Mucosa of gallbladder (tissue), 1 donor: ENCODE data around the gene ALOX15. TPM values are rescaled to one million over a fixed set of nuclear protein-coding genes. Genes with fewer than 3 reads are reported as not detected.
"Not testable (repeated sequence)": the region's sequence is repeated elsewhere in the genome, so short reads cannot be mapped to it uniquely, and the experiment has no call there.

Source experiments
- DNase-seq: peaks from one replicate; pipeline ENCODE4 v3.0.0-alpha.2; 2020; ENCODE audit warnings: low spot score
- total RNA-seq: library from RNA; stranded (reverse); gene quantifications from one replicate; pipeline ENCODE4 v1.2.1, GENCODE V29; 2021
- donor health status: DM: no; HTN: no; CAD: no.

Gene ALOX15
- total RNA-seq, 1 donor from 2014 or later, result 0.49 TPM

DNA sequence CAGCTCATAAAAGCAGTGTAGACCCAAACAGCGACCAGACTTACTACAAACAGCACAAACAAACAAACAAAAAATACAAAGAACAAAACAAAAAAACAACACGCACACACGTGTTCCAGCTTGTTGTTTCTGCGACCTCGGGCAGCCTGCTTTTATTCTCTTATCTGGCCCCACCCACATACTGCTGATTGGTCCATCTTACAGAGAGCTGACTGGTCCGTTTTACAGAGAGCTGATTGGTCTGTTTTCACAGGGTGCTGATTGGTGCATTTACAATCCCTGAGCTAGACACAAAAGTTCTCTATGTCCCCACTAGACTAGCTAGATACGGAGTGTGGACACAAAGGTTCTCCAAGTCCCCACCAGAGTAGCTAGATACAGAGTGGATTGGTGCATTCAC lies 14.5 kb upstream of the ALOX15 start:
- DNase-seq, result not testable (repeated sequence)

DNA sequence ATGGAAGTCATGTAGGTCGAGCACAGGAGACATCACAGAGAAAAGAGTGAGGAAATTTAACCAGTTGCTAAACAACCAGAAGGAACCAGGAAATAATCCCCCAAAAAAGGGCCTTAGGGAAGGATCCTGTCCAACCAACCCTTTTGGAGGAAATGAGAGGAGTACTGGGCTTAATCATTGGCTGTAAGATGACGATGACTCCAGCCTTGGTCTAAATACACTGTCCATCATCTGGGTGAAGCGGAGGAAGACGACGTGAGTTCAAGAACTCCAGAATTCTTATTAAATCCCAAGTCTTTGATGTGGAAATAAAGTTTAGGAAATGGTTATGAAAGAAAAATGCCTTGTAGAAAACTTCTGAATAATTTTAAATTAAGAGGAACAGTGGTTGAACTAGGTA lies 11.5 kb upstream of the ALOX15 start:
- no peak for DNase-seq

DNA sequence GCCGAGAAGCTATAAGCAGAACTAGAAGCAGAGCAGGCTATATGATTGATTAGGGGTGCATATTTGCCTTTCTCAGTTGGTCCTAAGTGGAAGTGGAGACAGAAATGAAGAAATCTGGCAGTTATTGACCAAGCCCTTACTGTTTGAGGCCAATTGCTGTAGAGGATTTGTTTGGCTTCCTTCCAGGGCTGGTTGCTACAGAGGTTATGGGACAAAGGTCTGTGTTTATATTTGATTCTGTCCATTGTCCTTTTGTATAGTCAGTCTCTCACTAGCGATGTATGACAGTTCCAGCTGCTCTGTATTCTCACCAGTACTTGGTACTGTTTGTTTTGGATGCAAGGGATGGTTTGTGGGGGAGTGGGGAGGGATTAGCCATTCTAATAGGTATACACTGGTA lies 7.3 kb upstream of the ALOX15 start:
- peak; percentile 60 for DNase-seq

DNA sequence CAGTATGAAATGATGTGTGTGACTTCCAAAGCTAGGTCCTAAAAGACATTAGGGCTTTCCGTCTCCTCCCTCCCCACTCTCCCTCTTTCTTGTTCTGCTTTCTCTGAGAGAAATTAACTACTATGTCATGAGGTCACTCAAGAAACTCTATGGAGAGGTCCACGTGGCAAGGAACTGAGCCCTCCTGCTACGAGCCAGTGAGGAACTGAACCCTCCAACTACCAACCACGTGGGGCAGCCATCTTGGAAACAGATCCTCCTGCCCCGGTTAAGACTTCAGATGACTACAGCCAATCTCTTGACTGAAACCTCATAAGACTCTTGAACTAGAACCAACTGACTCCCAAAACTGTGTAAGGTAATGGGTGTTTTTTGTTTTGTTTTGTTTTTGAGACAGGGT lies 4.2 kb upstream of the ALOX15 start:
- DNase-seq, result no peak

DNA sequence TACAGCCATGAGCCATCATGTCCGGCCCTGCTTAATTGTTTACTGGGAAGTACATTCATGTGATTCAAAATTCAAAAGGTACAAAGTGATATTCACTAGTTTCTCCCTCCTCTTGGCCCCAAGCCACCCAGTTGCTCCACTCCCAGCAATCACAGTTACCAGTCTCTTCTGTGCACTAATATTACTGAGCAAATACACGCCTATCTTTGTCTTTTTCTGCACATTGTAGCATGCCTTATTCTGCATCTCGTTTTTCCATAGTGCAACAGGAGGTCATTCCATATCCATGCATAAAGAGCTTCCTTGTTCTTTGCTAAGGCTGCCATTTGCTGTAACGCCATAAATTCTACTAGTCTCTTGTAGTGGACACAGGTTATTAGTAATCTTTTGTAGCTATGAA lies 2.2 kb upstream of the ALOX15 start:
- DNase-seq, result peak; percentile 34

DNA sequence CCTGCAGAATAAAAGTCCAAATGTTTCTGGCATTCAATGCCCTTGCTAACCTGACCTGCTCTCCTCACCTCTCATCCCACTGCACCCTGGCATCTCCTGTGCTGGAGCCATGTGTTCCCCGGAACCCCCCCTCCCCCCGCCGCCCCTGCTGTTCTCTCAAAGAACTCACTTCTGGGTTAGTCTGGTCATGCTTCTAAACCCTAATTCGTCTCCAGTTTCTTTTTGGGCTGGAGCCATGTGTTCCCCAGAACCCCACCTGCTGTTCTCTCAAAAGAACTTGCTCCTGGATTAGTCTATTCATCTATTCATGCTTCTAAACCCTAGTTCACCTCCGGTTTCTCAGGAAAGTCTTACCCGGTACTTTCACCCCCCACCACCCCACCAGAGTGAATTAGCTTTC lies 808 bp upstream of the ALOX15 start:
- no peak for DNase-seq

DNA sequence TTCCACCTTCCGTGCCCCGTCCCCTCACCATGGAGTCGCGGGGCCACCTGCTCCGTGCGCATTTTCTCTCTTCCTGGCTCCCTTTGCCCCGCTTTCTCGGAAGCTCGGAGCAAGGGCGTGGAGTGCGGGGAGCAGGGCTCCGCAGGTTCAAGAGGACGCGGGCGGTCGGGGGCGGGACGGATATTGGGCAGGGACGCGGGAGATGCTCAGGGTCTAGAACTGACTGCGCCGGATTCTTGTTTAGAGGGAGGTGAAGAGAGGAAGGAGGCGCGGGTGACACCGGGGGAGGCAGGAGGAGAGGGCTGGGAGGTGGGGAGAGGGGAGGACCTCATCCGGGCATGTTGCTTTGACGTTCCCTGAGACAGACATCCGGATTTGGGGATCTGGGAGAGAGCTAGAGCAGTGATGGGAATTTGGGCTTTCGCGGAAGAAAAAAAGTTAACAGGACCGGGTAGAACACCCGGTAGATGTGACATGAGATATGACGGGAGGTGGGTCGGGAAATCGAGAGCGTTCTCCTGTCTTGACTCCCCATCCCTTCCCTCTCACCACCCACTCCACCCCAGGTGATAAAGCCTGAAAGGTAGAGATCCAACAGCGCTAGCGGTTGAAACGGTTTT lies 799 bp downstream of the ALOX15 start:
- not testable (repeated sequence) for DNase-seq

DNA sequence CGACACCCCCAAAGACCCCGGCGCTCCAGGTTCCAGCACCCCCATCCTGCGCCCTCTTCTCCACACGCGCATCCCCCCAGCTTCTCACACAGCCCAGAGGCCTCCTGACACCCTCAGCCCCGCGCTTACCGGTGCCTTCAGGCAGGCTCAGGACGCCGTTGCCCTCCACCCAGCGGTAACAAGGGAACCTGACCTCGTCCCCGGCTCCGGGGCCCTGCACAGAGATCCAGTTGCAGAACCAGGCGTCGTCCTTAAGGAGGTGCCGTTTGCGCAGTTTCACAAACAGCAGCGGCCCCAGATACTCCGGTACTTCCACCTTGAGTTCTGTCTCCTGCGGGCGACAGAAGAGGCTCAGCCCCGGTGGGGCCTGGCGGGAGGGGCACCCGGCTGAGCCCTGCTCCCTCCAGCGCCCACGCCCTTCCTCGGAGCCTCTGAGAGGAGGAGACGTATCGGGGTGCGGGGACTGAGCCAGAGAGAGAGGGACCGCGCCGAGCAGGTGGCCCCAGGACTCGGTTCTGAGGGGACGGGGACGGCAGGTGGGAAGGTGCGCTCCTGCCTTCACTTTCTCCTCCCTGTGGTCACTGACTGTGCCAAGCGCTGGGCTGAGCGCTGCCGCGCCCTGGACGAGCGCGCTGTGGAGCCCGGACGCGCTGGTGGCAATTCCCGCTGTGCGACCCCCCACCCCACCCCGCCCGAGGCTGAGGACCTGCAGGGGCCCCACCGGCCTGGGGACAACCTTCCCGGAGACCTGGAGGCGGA lies 2.0 kb downstream of the ALOX15 start:
- not testable (repeated sequence) for DNase-seq

DNA sequence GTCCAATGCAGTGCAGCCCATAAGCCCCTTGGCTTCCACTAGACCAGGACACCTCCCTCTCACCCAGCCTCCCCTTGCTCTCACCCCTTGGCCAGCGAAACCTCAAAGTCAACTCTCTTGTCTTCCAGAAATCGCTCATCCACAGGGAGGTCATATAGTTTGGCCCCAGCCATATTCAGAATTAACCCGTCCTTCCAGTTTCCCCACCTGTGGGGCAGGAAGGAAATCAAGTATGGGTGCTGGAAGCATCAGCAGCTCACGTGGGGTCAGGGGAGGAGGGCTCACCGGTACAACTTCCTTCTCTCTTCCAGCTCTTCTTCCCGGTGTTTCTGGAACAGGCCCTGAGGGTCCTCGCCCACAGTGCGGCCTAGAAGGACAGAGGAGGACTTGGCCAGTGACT lies 2.7 kb downstream of the ALOX15 start:
- not testable (repeated sequence) for DNase-seq

DNA sequence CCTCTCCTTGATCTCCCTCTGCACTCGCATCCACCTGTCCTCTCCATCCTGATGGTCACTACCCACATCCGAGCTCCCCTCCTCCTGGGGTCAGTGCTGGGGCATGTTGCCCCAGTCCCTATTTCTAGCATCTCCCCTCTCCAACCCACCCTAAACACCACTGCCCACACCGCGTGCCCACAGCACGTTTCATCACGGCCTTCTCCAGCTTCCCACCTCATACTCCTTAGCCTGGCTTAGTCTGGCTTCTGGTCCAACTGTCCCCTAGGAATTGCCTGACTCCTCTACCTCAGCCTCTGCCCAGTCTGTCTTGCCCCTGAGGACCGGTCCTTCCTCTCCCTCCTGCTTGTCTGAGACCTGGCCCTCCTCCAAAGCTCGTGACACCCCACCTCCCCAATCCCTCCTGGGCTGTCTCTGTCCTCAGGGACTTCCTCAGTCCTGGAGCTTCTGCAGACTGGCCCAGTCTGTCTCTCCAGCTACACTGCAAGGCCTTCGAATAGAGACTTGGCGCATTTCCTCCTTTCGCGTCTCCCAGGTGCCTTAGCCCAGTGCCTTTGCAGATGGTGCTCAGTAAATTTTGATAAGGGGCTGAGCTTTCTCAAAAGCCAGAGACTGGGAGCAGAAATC lies 4.9 kb downstream of the ALOX15 start:
- DNase-seq, result no peak

DNA sequence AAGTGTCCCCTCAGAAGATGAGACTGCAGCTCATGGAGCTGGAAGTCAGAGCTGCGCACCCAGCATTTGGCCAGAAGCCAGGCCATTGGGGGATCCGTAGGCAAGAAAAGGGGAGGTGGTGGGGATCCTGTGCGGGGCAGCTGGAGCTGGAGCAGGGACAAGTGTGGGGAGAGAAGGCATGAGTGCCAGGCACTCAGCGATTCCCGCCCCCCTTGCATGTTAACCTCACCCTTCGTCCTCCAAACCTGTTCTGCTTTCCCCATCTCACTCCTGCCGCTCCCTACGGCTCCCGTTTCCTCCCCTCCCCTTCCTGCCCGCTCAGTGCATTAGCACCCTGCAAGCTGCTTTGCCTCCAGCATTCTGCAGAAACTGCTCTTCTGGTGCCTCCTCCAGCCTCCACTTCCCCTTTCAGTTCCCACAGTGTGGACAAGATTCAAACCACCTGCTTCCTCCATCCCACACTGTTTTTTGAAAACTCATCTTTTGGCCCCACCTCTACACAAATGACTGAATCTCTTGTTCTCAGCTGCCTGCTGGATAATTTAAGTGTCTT lies 5.6 kb downstream of the ALOX15 start:
- DNase-seq, result no peak

DNA sequence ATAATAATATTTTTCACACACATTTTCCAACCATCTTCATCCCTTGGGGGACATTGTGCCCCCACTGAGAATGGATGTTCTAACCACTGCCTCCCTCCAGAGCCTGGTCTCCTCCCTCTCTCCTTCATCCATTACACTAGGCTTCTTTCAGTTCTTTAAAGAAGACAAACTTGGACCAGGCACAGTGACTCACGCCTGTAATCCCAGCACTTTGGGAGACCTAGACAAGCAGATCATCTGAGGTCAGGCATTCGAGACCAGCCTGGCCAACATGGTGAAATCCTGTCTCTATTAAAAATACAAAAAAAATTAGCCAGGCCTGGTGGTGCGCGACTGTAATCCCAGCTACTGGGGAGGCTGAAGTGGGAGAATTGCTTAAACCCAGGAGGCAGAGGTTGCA lies 6.5 kb downstream of the ALOX15 start:
- no peak for DNase-seq

DNA sequence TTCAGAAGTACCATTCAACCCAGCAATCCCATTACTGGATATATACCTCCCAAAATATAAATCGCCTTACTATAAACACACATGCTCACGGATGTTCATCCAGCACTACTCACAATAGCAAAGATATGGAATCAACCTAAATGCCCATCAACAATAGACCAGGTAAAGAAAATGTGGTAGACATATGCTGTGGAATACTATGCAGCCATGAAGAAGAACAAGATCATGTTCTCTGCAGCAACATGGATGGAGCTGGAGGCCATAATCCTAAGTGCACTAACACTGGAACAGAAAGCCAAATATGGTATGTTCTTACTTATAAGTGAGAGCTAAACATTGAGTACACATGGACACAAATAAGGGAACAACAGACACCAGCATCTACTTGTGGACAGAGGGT lies 7.8 kb downstream of the ALOX15 start:
- DNase-seq, result no peak

DNA sequence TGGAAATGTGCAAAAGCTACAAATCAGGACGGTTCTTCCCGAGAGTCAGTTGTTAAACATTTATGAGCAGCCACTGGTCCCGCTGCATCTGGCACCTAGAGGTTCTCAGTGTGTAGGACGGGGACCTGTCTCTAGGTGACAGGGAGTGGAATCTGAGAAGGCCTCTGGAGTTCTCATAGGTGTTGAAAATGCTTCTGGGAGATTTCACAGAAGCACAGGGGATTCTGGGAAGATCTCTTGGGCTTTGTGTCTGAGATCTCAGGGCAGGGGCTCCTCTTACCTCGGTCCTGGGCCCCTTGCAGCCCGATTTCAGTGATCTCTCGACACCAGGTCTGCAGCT lies 8.9 kb downstream of the ALOX15 start:
- no peak for DNase-seq

DNA sequence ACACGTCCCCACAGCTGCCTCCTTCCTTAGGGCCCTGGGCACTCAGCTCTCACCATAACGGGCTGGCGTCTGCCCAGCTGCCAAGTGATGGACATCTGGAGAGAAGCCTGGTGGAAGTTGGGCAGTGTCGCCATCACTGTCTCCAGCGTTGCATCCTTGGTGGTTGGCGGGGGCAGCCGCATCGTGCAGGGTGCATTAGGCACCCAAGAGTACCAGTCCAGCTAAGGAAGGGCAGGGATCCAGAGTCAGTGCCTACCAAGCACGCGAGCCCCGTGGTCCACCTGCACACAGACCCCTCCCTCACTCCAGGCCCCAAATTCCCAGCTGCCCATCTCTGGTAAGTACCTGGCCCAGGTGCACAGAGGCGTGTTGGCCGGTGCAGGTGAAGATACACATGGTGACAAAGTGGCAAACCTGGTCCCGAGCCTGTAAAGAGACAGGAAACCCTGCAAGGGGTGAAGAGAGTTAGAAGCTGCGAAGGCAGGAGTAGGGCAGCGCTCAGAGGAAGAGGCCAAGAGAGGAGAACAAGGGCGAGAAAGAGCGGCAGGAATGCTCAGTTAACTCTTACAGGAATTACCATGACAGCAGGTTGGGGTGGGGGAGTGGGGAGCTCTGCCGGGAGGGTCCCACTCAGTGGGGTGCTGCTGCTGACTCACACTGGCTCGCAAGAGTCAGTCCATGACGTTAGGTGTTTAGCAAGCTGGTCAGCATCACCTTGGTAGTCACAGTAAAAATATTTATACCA lies 9.5 kb downstream of the ALOX15 start:
- no peak for DNase-seq

DNA sequence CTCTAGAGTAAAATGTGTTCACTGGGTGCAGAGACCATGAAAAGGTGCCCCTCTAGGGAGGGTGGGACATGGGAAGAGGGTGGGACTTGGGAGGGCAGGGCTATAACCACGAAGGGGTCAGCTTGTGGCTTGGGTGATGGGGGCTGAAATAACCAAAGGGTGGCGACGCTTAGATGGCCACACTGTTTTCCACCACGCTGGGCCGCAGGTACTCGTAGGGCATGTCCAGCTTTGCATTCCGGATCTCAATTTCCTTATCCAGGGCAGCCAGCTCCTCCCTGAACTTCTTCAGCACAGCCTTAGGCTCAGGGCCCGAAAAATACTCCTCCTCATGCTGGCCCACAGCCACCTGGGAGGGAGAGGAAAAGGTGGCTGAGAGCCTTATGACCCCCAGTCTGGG lies 10.0 kb downstream of the ALOX15 start:
- no peak for DNase-seq

DNA sequence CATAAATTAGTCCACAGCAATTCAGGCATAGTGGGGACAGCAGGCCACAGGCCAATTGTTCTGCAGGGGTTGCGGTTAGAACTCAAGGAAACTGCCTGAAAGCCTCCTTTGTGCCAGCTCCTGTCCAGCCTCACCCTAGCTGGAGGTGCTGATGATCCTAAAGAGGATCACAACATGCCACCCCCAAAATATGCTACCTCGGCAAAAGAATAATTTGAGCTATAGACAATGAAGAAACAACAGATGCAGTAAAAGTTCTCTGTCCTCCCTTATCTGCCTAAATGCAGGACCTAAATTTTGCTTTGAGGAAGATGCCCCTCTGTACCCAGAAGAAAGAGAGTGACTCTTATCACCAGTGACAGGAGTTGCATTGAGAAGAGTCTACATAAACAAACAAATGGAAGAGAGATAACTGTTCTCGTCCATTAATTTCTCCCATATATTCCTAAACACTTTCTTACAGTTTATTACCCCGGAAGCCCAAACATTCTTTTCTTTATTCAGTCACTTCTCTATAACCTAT lies 14.7 kb downstream of the ALOX15 start:
- DNase-seq, result no peak

DNA sequence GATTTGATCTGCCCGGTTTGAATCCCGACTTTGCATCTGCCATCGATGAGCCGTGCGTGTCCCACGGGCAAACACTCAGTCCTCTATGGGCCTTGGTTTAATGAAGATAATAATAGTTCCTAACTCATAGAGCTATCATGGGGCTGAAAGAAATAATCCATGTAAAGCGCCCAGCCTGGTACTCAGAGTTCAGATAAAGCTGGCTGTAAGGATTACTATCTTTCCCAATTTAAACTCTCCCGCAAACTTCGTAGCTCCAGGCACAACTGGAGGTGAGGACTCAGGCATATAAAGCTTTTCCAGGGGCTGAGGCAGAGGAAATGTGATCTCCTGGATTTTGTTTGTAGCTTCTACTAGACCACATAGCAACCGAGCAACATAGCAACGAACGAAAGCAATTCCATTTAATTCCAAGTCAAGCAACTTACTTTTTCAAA lies 16.3 kb downstream of the ALOX15 start:
- DNase-seq, result no peak

DNA sequence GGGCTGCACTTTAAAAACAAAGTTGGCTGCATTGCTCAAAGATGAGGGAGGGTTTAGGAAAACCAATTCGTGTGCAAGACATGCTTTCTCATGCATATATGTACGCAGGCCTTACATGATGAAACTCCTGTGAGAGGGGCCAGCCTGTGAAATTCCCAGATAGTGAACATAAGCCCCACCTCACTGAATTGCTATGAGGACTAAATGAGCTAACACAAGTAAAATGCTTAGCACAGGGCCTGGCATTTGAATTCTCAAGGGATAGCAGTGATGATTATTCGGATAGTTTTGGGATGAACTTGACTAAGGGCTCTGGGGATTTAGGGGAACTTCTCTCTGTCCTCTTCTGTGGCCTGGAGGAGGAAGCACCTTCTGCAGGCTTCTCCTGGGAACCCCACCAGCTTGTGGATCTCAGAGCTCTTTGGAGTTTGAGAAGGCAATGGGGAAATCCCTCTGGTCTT lies 17.0 kb downstream of the ALOX15 start:
- DNase-seq, result not testable (repeated sequence)

DNA sequence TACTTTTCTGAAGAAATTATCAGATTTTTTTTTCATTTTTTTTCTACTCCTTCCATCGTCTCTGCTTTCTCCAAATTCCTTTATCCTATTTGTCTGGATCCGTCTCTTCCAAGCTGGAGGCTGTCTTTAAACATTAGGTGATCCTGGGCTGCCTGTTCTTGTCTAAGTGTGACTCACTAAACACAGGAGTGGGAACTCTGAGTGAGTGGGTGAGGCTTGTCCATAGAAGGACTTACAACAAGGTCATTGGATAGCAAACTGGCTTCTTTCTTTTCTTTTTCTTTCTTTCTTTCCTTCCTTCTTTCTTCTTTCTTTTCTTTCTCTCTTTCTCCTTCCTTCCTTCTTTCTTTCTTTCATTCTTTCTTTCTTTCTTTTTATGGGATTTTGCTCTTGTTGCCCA lies 18.2 kb downstream of the ALOX15 start:
- no peak for DNase-seq

DNA sequence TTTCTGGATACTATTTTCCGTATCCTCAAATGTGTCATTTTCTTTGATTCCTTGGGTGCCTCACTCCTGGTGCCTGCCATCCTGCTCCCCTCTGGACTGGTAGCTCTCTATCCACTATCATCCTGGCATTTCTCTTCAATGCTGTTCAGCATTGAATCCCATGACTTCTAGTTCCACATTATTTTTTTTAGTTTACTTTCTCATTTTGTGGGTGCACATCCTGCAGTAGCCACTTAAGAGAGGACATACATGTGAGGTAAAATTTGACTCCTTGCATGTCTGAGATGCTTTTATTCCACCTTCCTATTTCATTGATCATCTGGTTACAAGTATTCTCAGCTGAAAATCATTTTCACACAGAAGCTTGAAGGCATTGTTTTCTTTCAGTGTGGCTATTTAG lies 19.1 kb downstream of the ALOX15 start:
- no peak for DNase-seq

DNA sequence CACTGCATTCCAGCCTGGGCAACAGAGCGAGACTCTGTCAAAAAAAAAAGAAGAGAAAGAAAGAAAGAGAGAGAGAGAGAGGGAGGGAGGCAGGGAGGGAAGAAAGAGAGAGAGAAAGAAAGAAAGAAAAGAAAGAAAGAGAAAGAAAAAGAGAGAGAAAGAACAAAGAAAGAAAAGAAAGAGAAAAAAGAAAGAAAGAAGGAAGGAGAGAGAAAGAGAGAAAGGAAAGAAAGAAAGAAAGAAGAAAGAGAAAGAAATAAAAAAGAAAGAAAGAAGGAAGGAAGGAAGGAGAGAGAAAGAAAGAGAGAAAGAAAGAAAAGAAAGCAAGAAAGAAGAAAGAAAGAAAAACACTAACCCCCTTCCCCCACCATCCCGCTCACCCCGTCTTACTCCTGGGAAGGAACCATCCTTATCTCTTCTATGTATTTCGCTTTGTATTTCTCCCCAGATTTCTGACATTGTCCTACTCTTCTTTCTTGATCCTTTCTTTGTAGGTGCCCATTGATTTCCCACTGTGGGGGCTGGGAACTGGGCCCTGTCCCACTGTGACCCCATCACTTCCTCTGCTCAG lies 20.9 kb downstream of the ALOX15 start:
- DNase-seq, result no peak
